ENCODE data around the gene GRIN1.
"Not testable (repeated sequence)": the region's sequence is repeated elsewhere in the genome, so short reads cannot be mapped to it uniquely, and the experiment has no call there.

GRIN1 gene

DNA sequence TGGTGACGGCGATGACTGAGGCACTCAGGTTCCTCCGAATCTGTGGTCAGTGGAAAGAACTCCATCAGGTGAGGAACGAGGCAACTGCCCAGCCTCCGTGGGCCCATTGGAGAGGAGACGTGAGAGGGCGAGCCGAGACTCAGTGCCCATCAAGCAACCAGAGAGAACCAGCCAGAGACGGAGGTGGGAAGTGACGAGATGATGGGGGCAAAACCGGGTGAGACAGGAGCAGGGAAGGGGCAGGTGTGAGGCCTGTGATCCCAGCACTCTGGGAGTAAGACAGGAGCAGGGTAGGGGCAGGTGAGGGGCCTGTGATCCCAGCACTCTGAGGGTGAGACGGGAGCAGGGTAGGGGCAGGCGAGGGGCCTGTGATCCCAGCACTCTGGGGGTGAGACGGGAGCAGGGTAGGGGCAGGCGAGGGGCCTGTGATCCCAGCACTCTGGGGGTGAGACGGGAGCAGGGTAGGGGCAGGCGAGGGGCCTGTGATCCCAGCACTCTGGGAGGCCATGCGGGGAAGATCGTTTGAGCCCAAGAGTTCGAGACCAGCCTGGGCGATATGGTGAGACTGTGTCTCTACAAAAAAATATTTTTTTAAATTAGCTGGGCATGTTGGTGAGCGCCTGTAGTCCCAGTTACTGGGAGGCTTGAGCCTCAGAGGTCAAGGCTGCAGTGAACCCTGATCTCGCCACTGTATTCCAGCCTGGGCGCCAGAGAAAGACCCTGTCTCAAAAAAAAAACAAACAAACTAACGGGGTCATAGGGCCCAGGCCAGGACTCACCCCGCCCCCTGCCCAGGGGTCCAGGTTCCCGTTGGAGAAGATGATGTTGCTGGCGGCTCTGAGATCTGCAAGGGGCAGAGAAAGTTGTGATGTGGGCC is 27.8 kb upstream of the GRIN1 start:
- in situ Hi-C loops (cut with MboI; ENCODE audit: low sequenced_read_pairs), result no loop called here

DNA sequence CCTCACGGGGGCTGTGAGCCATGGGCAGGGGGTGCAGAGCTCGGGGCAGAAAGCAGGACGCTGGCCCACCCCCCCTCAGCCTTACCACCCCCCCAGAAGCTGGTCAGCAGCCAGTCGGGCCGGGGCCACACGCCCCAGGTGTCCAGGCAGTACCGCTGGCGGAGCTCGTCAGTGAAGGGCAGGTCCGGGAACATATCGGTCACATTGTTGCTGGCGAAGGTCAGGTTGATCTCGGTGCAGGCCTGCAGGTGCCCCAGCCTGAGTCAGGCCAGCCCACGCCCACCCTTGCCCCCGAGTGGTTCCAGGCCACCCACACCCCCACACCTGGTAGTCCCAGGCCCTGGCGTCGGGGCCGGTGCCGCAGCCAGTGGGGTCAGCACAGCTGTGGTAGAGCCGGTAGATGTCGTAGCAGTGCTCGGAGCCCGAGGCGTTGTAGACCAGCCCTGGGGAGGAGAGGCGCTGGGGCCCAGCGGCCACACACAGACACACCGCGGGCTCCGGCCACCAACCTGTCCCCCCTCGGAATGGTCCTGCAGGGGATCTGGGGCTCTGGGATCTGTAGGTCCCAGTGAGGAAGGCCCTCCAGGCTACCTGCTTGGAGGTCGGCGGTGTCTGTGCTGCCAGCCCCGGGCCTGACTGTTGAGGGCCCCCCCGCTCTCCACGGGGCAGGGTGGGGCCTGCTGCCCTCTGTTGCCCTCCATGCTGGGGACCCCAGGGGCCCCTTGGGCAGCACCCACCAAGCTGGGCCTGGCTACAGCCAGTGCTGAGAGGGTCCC is 27.0 kb upstream of the GRIN1 start:
- in situ Hi-C loops (cut with MboI; ENCODE audit: low sequenced_read_pairs), result no loop called here

DNA sequence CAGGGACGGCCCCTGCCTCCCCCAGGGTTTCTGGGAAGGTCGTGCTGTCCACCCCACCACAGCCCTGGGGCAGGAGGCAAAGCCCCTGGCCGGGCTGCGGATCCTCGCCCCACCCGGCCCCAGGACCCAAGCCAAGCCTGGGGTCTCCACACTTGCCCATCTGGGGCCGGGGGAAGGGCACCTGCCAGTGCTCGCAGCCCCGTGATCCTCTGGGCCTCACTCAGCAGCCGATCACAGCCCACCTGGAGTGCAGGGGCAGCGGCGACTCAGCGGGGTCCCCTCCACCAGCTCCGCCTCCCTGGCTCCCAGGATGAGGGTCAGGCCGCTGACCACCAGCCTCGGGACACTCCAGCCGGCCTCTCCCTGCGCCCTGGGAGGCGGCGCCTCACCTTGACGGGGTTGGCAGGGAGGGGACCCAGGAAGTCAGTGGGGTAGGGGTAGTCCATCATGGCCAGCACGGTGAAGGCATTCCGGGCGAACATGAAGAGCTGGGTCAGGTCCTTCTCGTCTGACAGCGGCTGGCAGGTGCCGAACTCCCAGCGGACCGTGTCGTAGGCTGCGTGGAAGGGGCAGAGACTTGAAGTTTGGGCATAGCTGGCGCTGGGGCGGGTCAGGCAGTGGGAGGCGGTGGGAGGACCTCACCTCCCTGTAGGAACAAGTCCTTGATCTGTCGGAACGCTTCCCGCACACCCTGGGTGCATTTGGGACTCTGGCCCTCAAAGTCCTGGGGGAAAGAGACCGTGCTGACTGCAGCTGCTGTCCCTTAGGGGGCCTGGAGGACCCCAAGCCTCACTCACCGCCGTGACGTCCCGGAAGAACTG is 26.2 kb upstream of the GRIN1 start:
- in situ Hi-C loops (cut with MboI; ENCODE audit: low sequenced_read_pairs), result no loop called here

DNA sequence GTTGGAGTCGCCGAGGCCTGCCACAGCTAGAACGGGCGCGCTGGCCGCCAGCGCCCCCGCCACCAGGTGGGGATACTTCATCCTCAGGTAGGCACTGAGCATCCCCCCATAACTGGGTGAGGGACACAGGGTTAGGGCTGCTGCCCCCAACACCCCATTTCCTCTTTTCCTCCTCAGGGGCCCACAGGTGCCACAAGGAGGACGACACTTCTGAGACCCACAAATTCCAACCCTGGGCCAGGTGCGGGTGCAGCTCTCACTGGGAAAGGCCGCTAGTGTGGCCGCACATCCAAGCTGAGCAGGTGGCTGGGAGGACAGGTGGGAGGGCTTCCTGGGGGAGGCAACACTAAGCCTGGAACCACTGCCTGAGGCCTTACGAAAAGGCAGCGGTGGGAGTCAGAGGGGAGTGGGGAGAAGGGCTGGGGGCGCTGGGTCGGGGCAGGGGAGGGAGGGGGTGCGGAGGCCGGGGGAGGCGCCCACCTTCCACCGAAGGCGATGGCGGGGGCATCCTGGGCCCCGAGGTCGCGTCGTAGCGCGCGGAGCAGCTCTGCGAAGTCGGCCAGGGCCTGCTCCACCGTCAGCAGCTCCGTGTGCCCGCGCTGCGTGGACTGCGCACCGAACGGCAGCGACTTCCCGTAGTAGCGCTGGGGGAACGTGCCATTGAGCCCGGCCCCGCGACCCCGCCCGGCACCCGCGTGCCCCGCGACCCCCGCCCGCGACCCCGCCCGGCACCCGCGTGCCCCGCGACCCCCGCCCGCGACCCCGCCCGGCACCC is 25.4 kb upstream of the GRIN1 start:
- in situ Hi-C loops (cut with MboI; ENCODE audit: low sequenced_read_pairs), result no loop called here

DNA sequence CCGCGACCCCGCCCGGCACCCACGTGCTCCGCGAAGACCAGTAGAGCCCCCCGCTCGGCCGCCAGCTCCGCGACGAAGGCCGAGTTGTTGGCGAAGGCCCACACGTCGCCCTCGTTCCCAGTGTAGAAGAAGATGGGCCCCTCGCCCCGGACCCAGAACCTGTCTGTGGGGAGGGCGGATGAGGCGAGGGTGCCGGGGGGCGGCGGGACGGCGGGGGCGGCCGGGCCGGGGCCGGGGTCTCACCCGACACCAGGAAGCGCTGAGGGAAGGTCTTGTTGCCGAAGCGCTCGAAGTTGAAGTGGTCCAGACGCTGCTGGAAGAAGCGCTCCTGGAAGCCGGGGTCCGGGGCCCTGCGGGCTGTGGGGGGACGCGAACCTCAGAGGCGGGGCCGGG is 24.7 kb upstream of the GRIN1 start:
- in situ Hi-C loops (cut with MboI; ENCODE audit: low sequenced_read_pairs), result no loop called here

DNA sequence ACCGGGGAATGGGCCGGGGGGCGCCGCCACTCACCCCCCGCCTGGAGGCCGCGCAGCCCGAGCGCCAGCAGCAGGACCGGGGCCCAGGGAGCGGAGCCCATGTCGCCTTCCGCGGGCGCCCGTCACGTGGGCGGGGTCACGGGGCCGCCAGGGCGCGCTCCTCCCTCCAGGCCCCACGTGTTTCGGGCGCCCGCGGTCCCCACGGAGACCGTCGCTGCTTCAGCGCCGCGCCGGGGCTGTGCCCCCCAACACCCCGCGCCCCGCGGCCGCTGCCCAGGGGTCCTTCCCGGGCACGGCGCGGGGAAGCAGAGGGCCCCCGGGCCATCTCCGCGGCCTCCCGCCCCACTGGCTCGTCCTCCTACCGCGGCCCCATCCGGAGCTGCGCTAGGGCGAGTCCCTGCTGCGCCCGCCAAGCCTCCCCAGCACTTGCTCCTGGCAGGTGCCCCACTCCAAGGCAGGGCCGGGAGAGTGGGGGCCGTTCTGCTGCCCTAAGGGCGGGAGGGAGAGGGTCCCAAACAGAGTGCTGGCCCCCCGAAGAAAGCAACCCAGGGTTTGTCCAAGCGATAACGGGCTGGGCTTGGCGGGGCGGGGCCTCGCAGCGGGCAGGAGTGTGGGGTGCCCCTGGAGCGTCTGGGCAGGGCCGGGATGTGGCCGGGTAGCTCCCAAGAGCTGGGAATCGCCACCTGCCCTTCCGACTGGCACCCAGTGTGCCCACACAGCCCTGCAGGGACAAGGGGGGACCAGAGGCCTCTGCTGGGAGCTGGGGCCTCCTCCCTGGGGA is 24.2 kb upstream of the GRIN1 start, which contains the start of gene DPP7:
TSS of gene DPP7 (minus strand) at position 121 of the 781 bp plus-strand sequence. CDS start at position 101, 20 bp downstream.
- in situ Hi-C loops (cut with MboI; ENCODE audit: low sequenced_read_pairs), result no loop called here

DNA sequence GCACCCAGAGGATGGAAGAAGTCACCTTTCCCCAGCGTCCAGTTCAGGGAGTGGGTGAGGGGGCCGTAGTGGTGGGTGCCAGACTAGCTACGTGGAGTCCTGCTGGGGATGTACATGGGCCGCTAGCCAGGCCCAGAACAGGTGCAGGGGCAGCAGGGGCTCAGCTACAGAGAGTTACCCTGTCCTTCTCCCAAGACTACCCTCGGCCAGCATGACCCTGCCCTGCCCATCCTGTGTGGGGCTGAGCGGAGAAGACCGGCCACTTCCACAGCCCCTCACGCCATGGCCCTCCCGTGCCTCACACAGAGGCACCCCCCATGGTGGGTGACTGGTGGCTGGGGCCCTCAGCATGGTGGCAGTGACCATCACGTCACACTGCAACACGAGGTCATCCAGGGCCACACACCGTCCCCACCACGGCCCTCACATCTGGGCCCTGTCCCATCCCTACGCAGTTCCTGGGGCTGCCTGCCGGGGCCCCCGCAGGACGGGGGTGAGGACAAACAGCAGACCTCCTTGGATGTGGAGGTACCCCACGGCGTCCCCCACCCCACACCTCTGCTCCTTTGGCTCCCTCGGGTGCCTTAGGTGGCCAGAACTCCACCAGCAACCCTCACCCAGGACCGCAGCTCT is 23.4 kb upstream of the GRIN1 start:
- in situ Hi-C loops (cut with MboI; ENCODE audit: low sequenced_read_pairs), result no loop called here

DNA sequence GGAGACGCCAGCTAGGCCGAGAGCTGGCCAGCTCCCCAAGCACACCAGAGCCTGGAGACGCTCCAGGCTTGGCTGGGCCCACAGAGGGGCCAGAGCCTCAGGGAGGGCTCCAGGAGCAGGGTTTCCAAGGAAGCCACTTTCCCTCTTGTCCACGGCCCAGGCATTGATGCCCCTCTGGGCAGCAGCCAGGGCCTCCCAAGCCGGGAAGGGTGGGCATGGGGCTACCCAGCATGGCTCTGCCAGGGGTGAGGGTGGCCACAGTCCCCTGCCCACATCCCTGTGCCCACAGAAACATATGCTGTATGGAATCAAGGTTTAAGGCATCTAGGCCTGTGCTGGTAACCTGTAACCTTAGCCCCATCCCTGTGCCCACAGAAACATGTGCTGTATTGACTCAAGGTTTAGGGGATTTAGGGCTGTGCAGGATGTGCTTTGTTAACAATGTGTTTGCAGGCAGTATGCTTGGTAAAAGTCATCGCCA is 22.9 kb upstream of the GRIN1 start:
- in situ Hi-C loops (cut with MboI; ENCODE audit: low sequenced_read_pairs), result no loop called here

DNA sequence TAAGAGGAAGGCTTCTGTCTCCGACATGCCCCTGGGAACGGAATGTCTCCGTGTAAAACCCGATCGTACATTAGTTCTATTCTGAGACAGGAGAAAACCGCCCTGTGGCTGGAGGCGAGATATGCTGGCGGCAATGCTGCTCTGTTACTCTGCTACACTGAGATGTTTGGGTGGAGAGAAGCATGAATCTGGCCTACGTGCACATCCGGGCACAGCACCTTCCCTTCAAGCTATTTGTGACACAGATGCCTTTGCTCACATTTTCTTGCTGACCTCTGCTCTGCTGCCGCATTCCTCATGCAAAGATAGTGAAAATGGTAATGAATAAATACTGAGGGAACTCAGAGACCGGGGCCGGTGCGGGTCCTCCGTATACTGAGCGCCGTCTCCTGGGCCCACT is 22.2 kb upstream of the GRIN1 start:
- in situ Hi-C loops (cut with MboI; ENCODE audit: low sequenced_read_pairs), result no loop called here

DNA sequence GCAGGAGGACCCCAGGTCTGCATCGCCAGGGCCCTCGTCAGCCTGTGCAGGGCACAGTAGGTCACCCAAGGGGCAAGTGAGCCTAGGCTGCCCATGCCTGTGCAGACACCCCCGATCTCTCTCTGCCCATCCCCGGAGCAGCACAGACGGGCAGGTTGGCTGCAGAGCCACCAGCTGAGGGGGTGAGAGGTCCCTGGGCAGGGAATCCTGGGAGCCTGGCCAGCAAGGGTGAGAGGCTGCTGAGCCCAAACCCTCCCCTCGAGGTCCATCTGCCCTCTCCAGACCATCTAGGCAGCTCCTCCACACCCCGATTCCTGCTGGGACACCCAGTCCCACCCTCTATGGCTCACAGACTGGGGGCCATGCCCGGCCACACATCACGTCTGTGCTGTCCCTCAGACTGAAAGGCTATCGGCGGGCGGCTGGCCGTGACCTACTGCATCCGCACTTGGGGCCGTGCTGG is 21.7 kb upstream of the GRIN1 start:
- in situ Hi-C loops (cut with MboI; ENCODE audit: low sequenced_read_pairs), result no loop called here

DNA sequence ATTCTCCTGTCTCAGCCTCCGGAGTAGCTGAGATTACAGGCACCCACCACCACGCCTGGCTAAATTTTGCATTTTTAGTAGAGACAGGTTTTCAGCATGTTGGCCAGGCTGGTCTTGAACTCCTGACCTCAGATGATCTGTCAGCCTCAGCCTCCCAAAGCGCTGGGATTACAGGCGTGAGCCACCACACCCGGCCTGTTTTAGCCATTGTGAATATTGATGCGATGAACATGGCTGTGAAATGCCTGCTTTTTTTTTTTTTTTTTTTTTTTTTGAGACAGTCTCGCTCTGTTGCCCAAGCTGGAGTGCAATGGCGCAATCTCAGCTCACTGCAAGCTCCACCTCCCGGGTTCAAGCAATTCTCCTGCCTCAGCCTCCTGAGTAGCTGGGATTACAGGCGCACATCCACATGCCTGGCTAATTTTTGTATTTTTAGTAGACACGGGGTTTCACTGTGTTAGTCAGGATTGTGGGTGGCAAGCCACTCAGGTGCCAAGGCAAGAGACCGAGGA is 20.8 kb upstream of the GRIN1 start:
- in situ Hi-C loops (cut with MboI; ENCODE audit: low sequenced_read_pairs), result not testable (repeated sequence)

DNA sequence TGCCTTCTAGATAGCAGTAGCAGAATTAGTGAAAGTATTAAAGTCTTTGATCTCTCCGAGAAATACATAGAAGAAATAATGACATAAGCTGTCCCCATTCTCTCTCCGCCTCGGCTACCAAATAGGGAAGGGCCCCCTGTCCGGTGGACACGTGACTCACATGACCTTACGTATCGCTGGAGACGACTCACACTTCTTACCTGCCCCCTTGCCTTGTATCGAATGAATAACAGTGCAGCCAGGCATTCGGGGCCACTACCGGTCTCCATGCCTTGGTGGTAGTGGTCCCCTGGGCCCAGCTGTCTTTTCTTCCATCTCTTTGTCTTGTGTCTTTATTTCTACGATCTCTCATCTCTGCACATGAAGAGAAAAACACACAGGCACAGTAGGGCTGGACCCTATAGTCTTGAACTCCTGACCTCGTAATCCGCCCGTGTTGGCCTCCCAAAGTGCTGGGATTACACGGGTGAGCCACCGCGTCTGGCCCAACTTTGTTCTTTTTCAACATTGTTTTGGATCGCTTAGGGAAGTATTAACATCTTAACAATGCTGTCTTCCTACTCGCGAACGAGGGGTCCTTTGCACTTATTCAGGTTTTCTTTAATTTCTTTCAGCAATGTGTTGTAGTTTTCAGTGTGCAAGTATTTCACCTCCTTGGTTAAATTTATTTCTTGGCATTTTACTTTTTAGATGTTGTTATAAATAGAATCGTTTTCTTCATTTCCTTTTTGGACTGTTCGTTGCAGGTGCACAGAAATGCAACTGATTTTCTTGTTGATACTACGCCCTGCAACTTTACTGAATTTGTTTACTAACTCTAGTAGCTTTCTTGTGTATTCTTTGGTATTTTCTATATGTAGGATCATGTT is 16.8 kb upstream of the GRIN1 start:
- in situ Hi-C loops (cut with MboI; ENCODE audit: low sequenced_read_pairs), result not testable (repeated sequence)

DNA sequence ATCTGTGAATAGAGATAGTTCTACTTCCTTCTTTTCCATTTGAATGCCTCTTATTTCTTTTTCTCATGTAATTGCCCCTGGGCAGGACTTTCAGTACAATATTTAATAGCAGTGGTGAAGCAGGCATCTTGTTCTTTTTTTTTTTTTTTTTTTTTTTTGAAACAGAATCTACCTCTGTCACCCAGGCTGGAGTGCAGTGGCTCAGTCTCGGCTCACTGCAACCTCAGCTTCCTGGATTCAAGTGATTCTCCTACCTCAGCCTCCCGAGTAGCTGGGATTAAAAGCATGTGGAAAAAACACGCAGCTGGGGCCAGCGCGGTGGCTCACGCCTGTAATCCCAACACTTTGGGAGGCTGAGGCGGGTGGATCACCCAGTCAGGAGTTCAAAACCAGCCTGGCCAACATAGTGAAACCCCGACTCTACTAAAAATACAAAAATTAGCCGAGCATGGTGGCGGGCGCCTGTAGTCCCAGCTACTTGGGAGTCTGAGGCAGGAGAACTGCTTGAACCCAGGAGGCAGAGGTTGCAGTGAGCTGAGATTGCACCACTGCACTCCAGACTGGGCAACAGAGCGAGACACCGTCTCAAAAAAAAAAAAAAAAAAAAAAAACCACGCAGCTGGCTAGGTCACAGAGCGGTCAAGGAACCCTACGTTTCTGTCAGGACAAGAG is 16.0 kb upstream of the GRIN1 start:
- in situ Hi-C loops (cut with MboI; ENCODE audit: low sequenced_read_pairs), result not testable (repeated sequence)

DNA sequence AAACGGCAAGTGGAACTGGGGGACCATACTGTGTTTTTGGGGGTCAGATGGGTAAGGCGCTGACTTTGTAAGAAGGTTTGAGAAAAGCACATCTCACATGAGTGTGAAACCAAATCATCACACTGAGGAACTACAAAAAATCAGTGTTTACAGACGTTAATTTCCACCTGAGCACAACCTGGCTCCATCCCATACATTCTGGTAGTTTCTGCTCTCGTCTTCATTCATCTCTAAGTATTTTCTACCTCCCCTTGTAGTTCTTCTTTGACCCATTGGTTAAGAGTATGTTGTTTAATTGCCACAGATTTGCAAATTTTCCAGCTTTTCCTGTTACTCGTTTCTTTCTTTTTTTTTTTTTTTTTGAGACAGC is 15.5 kb upstream of the GRIN1 start:
- in situ Hi-C loops (cut with MboI; ENCODE audit: low sequenced_read_pairs), result no loop called here

DNA sequence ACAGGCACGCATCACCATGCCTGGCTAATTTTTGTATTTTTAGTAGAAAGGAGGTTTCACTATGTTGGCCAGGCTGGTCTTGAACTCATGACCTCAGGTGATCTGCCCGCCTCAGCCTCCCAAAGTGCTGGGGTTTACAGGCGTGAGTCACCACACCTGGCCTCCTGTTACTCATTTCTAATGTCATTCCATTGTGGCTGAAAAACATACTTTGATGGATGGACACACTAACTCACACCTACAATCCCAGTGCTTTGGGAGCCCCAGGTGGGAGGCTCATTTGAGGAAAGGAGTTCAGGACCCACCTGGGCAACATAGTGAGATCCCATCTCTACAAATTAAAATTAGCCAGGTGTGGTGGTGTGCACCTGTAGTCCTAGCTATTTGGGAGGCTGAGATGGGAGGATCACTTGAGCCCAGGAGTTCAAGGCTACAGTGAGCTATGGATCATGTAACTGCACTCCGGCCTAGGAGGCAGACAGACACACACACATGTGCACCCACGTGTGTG is 14.9 kb upstream of the GRIN1 start:
- in situ Hi-C loops (cut with MboI; ENCODE audit: low sequenced_read_pairs), result not testable (repeated sequence)

DNA sequence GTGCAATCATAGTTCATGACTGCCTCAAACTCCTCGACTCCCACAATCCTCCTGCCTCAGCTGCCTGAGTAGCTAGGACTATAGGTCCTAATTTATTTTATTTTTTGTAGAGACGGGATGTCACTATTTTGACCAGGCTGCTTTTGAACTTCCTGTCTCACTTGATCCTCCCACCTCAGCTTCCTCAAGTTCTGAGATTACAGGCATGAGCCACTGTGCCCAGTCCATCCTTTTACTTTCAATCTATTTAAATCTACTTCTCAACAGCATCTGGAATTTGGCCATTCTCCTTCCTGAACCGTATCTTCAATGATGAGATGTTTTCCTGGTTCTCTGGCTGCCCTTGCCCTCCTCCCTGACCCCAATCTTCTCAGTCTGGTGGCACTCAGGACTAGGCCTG is 12.2 kb upstream of the GRIN1 start:
- in situ Hi-C loops (cut with MboI; ENCODE audit: low sequenced_read_pairs), result no loop called here

All from hTERT RPE-1 (cell line).